ENCODE measurements around the gene FHOD1. TPM values are rescaled to one million over a fixed set of nuclear protein-coding genes. Genes with fewer than 3 reads are reported as not detected.

Gene FHOD1
- total and polyA plus RNA-seq, 2 of the 13 experiments (the other 11 are each of a cell fraction or from before 2014, with no cell fraction given), result 20.0 to 20.8 TPM

DNA sequence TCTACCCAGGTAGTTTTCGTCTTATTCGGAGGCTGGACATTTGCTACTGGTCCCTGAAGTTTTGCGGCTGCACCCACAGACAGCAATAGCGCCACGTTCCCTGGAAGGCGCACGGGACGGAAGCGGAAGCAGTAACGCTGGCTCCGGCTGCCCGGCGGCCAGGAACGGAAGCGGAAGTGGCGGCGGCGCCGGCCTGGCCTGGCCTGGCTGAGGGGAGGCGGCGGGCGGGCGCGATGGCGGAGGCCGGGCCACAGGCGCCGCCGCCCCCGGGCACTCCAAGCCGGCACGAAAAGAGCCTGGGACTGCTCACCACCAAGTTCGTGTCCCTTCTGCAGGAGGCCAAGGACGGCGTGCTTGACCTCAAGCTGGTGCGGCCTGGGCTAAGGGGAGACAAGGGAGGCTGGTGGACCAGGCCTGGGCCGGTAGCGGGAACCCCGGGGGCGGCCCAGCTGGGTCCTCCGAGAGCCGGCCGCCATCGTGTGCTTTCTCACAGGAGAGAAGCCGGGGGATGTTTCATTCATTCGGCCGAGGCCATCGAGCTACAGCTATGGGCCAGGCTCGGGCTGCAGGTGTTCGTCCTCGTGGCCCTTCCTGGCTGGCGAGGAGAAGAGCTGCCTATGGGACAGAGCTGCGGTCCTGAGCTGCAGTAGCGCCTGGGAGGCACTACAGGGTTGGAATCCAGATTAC, 55.1 kb downstream of the FHOD1 start, which contains the start of gene E2F4 (continued):
- no peak for TF ChIP-seq MYNN (CRISPR knock-in tag; IDR thresholded peaks at IDR 0.05; ENCODE audit: low read depth)
- TF ChIP-seq CBFB (CRISPR knock-in tag; IDR thresholded peaks at IDR 0.05), result peak; percentile 90
- TF ChIP-seq, protein P1, sequence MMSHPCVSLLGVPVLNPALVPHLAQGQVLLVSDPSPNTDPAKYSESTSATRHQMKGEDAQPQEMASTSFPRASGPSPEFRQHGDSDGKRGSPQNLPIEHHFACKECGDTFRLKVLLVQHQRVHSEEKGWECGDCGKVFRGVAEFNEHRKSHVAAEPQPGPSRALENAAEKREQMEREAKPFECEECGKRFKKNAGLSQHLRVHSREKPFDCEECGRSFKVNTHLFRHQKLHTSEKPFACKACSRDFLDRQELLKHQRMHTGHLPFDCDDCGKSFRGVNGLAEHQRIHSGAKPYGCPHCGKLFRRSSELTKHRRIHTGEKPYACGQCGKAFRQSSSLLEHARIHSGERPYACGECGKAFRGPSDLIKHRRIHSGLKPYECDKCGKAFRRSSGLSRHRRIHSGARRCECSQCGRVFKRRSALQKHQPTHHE (CRISPR knock-in tag; IDR thresholded peaks at IDR 0.05; ENCODE audit: borderline replicate concordance), result peak; percentile 72; the same call in 1 of the 2 replicates
- TF ChIP-seq CAMTA2 (CRISPR knock-in tag; IDR thresholded peaks at IDR 0.05; ENCODE audit: borderline replicate concordance), result no peak
- TF ChIP-seq SNAPC2 (CRISPR knock-in tag; IDR thresholded peaks at IDR 0.05), result no peak
- peak; percentile 92; the same call in 1 of the 2 replicates for TF ChIP-seq YEATS2 (CRISPR knock-in tag; IDR thresholded peaks at IDR 0.05; ENCODE audit: borderline replicate concordance)
- TF ChIP-seq TAF1 (CRISPR knock-in tag; IDR thresholded peaks at IDR 0.05), result peak; percentile 71
- TF ChIP-seq SIX4 (CRISPR knock-in tag; IDR thresholded peaks at IDR 0.05), result no peak; the same call in 1 of the 2 replicates
- TF ChIP-seq MTF2 (CRISPR knock-in tag; IDR thresholded peaks at IDR 0.05; ENCODE audit: borderline replicate concordance), result no peak
- TF ChIP-seq, protein P2, sequence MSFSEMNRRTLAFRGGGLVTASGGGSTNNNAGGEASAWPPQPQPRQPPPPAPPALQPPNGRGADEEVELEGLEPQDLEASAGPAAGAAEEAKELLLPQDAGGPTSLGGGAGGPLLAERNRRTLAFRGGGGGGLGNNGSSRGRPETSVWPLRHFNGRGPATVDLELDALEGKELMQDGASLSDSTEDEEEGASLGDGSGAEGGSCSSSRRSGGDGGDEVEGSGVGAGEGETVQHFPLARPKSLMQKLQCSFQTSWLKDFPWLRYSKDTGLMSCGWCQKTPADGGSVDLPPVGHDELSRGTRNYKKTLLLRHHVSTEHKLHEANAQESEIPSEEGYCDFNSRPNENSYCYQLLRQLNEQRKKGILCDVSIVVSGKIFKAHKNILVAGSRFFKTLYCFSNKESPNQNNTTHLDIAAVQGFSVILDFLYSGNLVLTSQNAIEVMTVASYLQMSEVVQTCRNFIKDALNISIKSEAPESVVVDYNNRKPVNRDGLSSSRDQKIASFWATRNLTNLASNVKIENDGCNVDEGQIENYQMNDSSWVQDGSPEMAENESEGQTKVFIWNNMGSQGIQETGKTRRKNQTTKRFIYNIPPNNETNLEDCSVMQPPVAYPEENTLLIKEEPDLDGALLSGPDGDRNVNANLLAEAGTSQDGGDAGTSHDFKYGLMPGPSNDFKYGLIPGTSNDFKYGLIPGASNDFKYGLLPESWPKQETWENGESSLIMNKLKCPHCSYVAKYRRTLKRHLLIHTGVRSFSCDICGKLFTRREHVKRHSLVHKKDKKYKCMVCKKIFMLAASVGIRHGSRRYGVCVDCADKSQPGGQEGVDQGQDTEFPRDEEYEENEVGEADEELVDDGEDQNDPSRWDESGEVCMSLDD (CRISPR knock-in tag; IDR thresholded peaks at IDR 0.05; ENCODE audit: borderline replicate concordance), result peak; percentile 33; the same call in 1 of the 2 replicates
- TF ChIP-seq, protein P3, sequence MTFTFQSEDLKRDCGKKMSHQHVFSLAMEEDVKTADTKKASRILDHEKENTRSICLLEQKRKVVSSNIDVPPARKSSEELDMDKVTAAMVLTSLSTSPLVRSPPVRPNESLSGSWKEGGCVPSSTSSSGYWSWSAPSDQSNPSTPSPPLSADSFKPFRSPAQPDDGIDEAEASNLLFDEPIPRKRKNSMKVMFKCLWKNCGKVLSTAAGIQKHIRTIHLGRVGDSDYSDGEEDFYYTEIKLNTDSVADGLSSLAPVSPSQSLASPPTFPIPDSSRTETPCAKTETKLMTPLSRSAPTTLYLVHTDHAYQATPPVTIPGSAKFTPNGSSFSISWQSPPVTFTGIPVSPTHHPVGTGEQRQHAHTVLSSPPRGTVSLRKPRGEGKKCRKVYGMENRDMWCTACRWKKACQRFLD (CRISPR knock-in tag; IDR thresholded peaks at IDR 0.05; ENCODE audit: borderline replicate concordance), result peak; percentile 47; the same call in 1 of the 2 replicates
- TF ChIP-seq ZHX2 (IDR thresholded peaks at IDR 0.05; ENCODE audit: low read depth), result 0 out of 2 replicates have a peak, but pooled peaks have one; percentile 70
- peak; percentile 86 for TF ChIP-seq ZHX2 (CRISPR knock-in tag; IDR thresholded peaks at IDR 0.05; ENCODE audit: borderline replicate concordance)
- peak; percentile 93 for TF ChIP-seq MEIS2 (CRISPR knock-in tag; IDR thresholded peaks at IDR 0.05)
- TF ChIP-seq ELF4 (CRISPR knock-in tag; IDR thresholded peaks at IDR 0.05; ENCODE audit: borderline replicate concordance), result 0 out of 2 replicates have a peak, but pooled peaks have one; percentile 55
- peak; percentile 84; the same call in 1 of the 2 replicates for TF ChIP-seq ZNF773 (CRISPR knock-in tag; IDR thresholded peaks at IDR 0.05; ENCODE audit: borderline replicate concordance)
- TF ChIP-seq ZBTB38 (CRISPR knock-in tag; IDR thresholded peaks at IDR 0.05), result peak; percentile 51
- TF ChIP-seq CEBPG (CRISPR knock-in tag; IDR thresholded peaks at IDR 0.05), result peak; percentile 38; the same call in 1 of the 2 replicates
